NCI-H187 treated with DMSO at 0.1 percent for 48 hours (cell line): ENCODE data around the gene IL17REL.

ENCODE experiments used
- DNase-seq: peaks from one replicate; lab custom pipeline; 2025; lab: John Stamatoyannopoulos, UW

Gene IL17REL

DNA sequence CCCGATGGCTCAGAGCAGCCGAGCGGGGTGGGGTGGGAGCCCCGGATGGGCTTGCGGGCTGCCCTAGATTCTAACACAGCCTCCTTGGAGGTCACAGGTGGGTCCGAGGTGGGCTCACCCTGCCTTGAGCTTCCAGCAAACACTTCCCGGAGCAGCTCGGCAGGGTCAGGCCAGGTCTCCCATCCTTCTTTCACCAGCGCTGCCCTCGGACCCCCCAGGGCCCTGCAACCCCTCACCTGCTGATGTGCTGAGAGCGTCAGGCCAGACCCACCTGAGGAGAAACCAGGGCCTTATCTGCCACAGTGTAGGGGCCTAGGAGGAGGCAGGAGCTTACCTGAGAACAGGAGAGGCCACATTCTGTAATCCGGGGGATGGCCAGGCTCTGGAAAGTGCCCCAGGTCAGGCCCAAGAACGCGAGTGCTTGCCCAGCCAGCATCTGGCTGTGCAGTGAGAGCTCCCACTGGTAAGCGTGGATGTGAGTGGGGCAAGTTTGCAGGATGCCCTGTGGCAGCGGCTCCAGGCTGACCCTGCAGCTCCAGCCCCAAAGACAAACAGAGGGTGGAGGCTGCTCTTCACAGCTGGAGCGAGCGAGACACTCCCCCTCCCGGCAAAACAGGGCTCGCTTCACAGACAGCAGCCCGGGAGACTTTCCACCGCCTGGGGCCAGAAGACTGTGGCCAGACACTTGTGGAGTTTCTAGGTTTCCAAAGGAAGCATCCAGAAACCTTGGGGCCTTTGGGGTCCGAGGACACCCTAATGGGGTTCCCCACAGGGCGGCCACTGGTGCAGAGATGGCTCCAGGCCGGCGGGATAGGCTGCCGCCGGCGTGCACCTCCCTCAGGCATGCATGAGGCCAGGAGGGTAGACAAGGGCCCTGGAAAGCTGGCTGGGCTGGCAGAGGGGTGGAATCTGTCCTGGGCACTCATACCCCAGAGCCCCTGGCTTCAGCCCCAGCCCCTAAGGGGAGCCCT, at the start of gene IL17REL:
Gene IL17REL, minus strand, starts transcription at position 555 of the 971 bp plus-strand sequence. Its CDS starts 119 bp downstream, at position 436.
- no peak for DNase-seq

DNA sequence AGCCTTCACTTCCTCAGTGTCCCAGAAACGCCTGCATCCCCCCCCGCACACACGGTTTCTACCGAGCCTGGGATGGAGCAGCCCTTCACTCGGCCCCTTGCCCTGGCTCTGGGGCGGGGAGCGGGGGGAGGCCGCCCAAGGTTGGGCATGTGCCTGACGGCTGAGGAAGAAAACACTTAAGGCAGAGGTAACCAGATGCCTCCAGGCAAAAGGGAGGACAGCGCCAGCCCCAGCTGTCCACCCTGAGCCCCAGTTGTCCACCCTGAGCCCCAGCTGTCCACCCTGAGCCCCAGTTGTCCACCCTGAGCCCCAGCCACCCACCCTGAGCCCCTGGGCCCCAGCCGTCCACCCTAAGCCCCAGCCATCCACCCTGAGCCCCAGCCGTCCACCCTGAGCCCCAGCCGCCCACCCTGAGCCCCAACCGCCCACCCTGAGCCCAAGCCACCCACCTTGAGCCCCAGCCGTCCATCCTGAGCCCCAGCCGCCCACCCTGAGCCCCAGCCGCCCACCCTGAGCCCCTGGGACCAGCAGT, 49.3 kb upstream of the IL17REL start:
- no peak for DNase-seq

DNA sequence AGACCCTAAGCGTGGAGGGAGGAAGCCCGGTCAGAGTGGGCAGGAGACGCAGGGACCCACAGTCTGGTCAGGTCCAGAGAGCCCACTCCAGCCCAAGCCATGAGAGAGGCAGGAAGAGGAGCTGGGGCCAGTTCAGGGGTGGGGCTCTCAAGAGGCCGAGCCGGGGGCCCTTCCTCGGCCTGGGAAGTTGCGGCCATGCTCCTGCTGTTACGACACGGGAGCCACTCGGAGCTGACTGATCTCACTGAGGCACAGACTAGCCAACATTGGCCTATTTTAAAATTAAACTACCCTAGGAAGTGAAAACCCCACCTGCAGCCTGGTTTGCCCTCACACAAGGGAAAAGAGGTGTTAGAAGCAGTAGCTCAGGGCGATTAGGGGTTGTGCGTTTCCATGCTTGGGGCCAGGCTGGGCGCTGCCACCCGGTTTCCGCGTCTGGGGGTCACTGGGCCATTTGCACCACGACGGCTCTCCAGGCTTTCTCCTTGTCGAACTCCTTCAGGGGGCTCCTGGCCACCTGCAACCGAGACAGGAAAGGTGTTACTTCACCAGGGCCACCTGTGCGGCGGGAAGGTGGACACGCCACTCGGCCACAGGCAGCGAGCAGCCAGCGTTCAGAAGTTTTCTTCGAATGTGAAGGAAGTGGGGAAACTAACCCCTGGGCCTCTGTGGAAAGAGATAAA, 48.7 kb upstream of the IL17REL start:
- no peak for DNase-seq

DNA sequence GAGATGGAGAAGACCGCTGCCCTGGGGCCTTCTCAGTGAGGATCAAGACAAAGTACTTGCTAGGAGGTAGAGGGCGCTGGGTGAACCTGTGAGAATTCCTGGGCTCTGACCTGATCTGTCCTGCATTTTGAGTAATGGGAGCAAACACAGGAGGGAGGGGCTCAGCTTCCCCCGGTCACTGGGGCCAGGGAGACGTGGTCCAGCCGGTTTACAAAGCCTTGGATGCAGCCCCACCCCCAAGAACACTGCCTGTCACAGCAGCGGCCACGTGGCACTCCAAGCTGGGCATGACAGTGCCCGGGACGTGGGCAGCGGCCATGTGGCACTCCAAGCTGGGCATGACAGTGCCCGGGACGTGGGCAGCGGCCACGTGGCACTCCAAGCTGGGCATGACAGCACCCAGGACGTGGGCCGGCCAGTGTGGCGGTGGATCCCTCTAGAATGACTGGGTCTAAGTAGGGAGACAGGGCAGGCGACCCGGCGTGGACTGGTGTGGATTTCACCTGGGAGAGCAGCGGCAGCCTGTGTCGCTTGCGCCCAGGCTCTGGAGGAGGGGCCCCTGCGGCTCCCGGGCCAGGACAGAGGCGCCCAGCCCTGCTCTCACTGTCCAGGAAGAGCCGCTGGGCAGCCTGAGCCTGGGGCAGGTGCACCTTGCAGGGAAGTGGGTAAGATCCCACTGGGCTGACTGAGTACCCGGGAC, 48.0 kb upstream of the IL17REL start:
- no peak for DNase-seq

DNA sequence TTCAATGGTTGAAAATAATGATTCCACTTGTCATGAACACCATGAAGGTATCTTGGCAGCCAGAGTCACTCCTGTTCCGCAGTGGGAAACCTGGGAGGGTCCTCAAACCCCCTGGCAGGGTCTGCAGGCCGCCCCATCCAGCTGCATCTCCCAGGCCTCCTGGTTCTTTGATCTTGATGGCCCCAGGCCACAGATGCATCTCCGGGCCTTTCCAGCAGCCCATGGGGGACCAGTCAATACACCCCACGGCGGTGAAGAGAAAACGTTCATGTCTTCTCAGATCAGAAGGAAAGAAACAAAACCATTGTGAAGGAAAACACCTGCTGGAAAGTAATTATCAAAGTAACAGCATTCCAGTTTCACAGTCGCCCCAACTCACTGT, 47.3 kb upstream of the IL17REL start:
- no peak for DNase-seq

DNA sequence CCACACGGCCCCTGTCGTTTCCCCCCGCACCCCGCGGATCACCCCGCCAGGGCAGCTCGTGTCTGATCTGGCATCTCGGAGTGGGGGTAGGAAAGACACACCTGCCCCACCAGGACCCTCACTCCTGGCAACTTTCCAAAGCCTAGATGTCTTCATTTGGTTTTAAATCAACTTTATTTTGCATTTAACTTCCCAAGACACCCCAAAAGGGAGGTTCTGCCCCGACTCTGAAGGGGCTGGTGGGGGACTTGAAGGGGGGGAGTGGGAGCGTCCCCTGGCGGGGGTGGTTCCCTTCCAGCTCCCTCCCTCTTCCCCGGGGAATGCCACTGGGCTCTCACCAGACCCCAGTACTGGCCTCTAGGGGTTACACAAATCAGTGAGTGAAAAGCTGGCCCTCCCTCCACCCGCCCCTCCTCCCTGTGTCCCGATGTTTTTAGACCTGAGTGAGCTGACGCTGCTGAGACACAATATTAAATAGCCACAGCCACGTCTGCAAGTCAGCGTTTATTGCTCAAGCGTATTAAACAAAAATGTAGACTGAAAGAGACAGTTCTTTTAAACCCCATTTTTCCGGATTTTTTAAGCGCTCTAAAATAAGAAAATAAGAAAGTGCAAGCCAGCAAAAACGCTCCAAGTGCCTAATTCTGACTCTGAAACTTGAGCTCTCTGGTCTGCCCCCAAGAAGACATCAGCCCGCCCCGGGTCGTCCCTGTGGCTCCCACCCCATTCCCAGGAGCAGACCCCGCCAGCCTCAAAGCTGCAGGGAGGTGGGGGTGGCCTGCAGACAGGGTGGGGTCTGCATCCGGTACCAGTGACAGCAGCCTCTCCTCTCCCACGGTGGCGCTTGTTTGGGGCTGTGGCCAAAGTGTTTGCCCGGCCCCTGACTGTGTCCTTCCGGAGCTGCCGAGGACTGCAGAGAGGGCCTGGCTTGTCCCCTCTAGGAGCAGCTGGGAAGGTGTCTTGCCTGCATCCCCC, 46.6 kb upstream of the IL17REL start:
- no peak for DNase-seq

DNA sequence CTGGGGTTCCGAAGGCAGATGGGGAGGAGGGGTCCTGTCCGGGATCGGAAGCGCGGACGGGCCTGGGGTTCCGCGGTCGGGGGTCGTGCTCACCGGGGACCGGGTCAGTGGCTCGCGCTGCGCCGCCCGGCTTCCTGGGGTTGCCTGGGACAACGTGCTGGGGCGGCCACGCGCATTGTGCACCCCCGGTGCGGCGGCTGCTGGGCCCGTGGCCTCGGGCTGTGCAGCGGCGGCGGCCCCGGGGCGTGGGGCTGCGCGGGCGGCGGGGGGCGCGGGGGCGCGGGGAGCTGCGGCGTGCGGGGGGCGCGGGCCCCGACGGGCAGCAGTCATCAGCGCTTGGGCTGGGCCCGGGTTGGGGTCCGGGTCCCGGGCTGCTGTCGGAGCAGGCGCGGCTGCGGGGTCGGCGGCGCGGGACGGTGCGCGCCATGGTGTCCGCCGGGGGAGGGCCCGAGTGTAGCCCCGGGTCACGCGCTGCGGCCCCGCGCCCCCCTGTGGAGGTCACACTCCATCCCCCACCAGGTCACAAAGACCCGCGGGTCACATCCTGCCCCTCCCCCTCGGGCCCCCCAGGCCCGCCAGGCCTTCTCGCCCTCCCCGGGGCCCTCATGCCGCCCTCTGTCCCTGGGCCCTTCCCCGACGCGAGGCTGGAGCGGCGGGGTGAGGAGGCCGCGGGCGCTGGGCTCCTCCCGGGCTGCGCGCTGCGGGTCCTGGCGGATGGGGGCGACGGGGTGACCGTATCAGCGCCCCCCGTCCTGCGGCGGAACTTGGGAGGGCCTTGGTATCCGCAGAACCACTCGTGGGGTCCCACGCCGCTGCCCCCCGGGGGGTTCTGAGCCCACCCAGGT, 45.7 kb upstream of the IL17REL start, which contains the start of gene TTLL8:
Gene TTLL8, minus strand, starts transcription at position 238 of the 845 bp plus-strand sequence.
- DNase-seq: no peak

DNA sequence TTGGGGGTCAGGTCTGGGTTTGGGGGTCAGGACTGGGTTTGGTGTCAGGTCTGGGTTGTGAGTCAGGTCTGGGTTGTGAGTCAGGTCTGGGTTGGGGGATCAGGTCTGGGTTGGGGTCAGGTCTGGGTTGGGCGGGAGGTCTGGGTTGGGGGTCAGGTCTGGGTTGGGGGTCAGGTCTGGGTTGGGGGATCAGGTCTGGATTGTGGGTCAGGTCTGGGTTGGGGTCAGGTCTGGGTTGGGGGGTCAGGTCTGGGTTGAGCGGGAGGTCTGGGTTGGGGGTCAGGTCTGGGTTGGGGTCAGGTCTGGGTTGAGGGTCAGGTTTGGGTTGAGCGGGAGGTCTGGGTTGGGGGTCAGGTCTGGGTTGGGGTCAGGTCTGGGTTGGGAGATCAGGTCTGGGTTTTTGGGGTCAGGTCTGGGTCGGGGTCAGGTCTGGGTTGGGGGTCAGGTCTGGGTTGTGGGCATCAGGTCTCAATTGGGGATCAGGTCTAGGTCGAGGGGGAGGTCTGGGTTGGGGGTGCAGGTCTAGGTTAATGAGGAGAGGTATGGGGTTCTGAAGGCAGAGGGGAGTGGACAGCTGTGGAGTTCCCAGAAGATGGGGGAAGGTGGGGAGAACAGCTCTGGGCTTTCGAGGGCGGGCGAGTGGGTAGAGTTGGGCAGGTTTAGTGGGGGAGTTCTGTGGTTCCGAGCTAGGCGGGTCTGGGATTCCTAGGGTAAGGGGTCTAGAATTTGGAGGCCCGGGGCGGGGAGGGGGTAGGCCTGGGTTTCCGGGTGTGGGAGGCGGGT, 44.9 kb upstream of the IL17REL start:
- DNase-seq: no peak

DNA sequence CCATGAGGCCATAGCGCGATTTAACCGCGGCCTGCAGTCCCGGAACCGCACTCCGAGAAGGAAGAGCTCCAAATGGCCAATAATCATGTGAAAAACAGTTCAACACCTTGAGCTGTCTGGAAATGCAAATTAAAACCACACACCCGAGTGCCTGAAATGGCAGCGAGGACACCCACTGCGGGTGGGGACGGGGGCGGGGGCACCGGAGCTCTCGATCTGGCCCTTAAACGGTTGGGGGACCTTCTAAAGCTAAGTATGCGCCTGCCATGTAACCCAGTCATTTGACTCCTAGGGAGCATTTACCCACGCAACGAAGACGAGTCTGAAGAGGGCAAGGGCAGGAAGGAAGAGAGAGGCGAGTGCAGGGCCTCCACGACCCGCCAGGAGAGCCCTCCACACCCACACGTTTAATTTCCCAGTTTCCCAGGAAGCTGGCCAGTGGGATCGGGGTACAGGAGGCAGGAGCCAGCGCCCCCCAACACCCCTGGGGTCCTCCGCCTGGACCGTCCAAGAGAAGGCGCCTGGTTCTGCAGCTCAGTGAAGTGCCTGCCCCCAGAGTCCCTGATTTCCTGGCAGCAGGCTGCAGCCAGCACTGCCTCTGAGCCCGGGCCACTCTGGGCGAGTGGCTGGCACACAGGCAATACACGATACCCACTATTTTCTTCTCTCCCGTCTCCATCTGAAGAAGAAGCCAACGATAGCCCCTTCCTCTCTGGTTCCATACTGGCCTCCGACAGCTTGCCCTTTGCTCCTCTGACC, 43.8 kb upstream of the IL17REL start:
- DNase-seq: no peak

DNA sequence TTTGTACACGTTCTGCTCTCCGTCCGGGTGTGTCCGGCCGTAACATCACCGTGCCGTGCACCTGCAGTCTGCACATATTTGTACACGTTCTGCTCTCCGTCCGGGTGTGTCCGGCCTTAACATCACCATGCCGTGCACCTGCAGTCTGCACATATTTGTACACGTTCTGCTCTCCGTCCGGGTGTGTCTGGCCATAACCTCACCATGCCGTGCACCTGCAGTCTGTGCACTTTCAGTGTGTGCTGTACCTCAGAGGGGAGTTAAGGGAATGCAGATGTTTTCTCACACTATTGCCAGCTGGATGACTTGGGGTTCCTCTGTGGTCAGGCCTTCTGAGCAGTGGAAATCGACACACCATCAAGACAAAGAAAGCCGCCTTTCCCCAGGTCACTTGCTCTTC, 41.3 kb upstream of the IL17REL start:
- DNase-seq: no peak

DNA sequence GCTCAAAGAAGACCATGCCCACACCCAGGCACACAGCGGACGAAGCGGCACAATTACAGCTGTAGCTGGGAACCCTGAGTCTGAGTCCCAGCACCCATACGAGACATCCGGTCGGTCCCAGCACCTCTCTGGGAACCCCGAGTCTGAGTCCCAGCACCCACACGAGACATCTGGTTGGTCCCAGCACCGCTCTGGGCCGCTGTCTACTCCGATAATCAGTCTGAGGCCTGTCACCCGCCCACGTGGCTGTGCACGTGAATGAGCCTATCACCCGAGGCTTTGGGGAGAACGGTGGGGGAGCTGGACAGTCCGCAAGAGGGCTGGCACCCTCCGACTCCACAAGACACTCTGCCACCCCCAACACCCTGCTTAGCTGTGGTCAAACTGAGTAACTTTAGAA, 39.4 kb upstream of the IL17REL start:
- DNase-seq: no peak

DNA sequence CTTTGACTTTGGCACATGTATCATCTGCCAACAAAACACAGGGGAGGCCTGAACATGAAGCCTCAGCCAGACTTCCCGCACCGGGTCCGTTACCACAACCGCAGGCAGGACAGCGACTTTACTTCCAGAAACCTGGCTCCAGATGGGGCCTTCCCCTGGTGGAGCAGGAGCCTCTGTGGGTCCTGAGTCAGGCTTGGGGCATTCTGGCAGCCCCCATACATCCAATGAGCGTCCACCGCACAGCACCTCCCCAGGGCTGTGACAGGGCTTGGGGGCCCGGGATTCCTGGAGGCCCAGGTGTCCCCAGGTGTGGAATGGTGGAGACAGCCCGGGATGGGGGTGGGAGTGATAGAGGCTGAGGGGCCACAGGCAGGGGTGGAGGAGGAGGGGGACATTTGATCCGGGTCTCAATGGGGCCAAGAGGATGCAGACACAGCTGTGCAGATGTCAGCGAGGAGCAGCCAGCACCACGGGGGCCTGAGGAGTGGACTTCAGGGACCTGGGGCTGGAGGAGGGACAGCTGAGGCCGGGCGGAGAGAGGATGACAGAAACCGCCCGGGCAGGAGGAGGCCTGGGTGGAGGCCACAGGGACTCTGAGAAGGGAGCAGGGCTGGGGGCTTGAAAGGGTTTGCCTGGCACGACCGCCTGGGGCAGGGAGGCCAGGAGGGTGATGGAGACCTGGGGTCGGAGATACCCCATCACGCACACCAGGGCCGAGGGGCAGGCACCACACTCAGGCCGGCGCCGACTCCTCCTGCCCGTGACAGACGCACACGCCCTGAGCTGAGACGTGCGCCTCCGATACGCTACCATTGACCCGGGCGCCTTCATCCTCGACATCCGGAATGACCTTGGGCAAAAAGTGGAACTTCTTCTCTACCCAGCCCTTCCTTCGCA, 37.0 kb upstream of the IL17REL start:
- no peak for DNase-seq

DNA sequence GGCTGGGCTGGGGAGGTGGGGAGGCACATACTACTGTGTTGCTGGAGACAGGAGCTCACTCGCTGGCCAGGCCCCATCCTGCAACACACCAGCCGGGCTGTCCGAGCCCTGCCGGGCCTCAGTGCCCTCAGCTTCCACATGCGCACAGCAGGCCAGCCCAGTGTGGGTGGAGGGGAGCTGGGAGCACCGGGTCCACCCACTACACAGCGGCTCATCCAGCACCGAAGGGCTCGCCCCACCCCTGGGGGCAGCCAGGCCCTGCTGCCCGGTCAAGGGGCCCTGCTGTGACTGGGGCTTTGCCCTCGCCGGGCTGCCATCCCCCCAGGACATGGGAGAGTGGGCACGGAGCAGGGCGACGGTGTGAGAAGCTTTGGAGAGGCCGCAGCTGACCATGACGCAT, 36.3 kb upstream of the IL17REL start:
- DNase-seq: no peak

DNA sequence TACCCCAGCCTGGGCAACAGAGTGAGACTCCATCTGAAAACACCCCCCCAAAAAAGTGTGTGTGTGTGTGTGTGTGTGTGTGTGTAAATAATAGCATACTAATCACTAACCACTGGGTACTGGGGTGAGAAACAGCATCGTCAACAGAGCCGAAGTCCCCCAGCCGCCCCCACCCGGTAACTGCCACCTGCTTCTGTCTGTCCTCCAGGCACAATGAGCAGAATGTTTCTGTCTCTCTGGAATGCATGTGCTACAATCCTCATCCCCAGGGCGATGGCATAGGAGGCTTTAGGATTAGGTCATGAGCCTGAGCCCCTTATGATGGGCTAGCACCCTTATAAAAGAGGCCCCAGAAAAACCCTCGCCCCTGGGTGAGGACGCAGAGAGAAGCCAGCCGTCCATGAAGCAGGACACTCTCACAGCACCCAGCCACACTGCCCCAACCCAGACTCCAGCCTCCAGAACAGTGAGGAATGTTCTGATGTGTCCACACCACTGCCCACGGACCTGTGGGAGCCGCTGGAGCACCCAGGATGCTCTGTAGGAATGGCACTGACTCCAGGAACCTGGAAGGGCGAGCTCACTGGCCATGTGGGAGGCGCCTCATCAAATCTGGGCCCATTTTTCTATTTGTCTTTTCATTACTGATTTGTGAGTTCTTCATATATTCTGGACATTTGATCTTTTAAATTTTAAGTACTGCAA, 35.6 kb upstream of the IL17REL start:
- no peak for DNase-seq

DNA sequence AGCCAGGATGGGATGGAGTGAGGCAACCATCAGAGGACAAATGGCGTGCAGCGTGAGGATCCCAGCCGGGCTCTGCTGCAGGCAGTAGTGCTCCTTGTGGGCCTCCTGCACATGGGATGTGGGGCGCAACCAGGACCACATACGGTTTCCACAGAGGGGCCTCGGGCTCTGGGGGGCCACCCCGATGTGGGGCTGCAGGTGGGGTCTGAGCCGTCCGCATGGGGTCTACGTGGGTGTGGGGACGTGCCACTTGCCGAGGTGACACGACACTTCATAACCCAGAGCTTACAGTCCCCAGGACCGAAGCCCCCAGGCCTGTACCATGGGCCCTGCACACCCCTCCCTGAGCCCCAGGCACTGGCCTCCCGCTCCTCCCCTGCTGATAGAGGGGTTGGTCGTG, 34.8 kb upstream of the IL17REL start:
- DNase-seq: no peak

DNA sequence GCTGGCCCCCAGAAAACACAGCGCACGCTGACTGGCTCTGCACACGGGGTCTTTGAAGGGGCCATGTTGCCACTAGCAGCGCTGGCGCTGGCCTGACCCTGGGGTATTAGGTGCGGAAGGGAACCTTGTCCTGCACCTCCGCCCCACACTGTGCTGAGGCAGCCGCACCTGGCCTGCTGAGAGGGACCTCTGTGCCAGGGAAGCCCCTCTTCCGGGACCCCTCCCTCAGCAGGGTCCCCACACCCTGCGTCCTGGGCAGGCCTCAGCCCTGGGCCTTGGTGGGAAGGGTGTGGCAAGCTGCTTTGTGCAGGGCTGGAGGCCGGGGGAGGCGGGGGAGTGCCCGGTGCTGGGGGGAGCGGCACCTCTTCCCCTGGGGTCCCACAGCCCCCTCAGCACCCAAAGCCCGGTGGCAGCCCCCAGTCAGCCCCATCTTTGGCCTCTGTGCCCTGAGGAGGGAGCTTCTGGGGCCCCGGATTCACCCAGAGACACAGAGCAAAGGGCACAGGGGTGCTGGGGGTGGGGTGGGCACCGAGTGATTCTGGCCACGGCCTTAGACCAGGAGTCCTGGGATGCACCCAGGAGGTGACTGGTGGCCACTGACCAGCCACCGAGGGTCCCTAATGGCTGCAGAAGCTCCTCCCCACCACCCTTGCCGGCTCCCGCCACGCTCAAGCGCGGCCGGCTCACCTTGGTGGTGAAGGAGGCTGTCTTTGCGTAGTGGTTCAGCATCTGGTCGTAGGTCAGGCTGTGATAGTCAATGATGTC, 34.1 kb upstream of the IL17REL start:
- no peak for DNase-seq
